Loucy (cell line): Measurements from ENCODE around the gene ADORA2A.

Source experiments
- H2AFZ ChIP-seq: fragments of 200-600 bp; sonication (generic); 2 replicates; pipeline ENCODE4 v1.6.0; 2016; ENCODE audit warnings: antibody characterized with exemption, mild to moderate bottlenecking, low read length, moderate library complexity
- H3F3A ChIP-seq: fragments of 200-600 bp; 2 replicates; pipeline ENCODE4 v1.6.0; 2016; ENCODE audit warnings: antibody characterized with exemption, low read depth, mild to moderate bottlenecking
- H3K27me3 ChIP-seq: fragments of 200-600 bp; sonication (generic); 2 replicates; pipeline ENCODE4 v1.6.1; 2014; ENCODE audit warnings: low read length, mild to moderate bottlenecking; ENCODE audit not compliant: insufficient read depth, poor library complexity, severe bottlenecking
- H3K36me3 ChIP-seq: fragments of 200-600 bp; sonication (generic); 2 replicates; pipeline ENCODE4 v1.6.1; 2016; ENCODE audit warnings: low read length; ENCODE audit not compliant: insufficient read depth
- H3K4me1 ChIP-seq: fragments of 200-600 bp; sonication (generic); 2 replicates; pipeline ENCODE4 v1.5.1; 2014; ENCODE audit warnings: low read length, mild to moderate bottlenecking; ENCODE audit not compliant: insufficient read depth, poor library complexity, severe bottlenecking
- H3K4me2 ChIP-seq: fragments of 200-600 bp; sonication (generic); 2 replicates; pipeline ENCODE4 v1.6.0; 2014; ENCODE audit warnings: antibody characterized with exemption, low read length, low read depth, mild to moderate bottlenecking; ENCODE audit not compliant: poor library complexity, severe bottlenecking
- H3K4me3 ChIP-seq: fragments of 200-600 bp; sonication (generic); 2 replicates; pipeline ENCODE4 v1.5.1; 2014; ENCODE audit warnings: low read length, mild to moderate bottlenecking, mixed read lengths; ENCODE audit not compliant: poor library complexity, severe bottlenecking
- H3K79me2 ChIP-seq: fragments of 200-600 bp; sonication (generic); 2 replicates; pipeline ENCODE4 v1.6.1; 2014; ENCODE audit warnings: low read length; ENCODE audit not compliant: insufficient read depth
- H3K9ac ChIP-seq: fragments of 200-600 bp; sonication (generic); 2 replicates; pipeline ENCODE4 v1.6.0; 2014; ENCODE audit warnings: mild to moderate bottlenecking, low read depth, low read length, moderate library complexity; ENCODE audit not compliant: poor library complexity, severe bottlenecking
- H3K9me2 ChIP-seq: fragments of 200-600 bp; sonication (generic); replicated peaks from 2 replicates; pipeline ENCODE4 v1.6.1; 2016; ENCODE audit warnings: low read depth, low read length, mixed read lengths
- H3K9me3 ChIP-seq: fragments of 200-600 bp; sonication (generic); 2 replicates; pipeline ENCODE4 v1.6.1; 2014; ENCODE audit warnings: mild to moderate bottlenecking, antibody characterized with exemption, low read length, low read depth; ENCODE audit not compliant: insufficient read depth
- H4K20me1 ChIP-seq: fragments of 200-600 bp; sonication (generic); 2 replicates; pipeline ENCODE4 v1.6.0; 2014; ENCODE audit warnings: antibody characterized with exemption, low read length, mild to moderate bottlenecking; ENCODE audit not compliant: insufficient read depth, poor library complexity, severe bottlenecking
- EZH2phosphoT487 ChIP-seq: fragments of 200-600 bp; IDR thresholded peaks from 2 replicates; pipeline ENCODE4 v1.6.1; 2018; ENCODE audit warnings: antibody characterized with exemption, mild to moderate bottlenecking, moderate library complexity, borderline replicate concordance
- TF ChIP-seq, protein P1 (sequence below): fragments of 200-600 bp; sonication (generic); conservative IDR thresholded peaks from 2 replicates; pipeline ENCODE4 v1.5.1; 2014; ENCODE audit warnings: mild to moderate bottlenecking, antibody characterized with exemption, low read length

Gene ADORA2A

DNA sequence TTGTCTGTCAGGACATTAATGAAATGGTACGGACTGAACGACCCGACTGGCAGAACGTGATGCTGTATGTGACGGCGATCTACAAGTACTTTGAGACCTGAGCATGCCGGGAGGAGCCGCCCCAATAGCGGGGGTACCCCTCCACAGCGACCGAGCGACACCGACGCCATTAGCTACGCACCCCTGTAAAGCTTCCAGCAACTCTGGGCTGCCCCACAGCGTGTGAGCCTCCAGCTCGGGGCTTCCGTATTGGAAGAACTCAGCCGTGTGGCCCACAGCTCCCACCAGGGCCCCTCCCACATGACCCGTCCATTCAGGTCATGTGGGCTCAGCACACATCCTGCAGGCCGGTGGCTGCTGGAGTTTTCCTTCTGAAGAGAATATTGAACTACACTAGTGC lies 12.9 kb upstream of the ADORA2A start:
- Histone ChIP-seq H3K36me3 (peaks cover 60% of the 10 kb centered on the region; the same call in 1 of the 2 replicates), H3K9me2 (no peaks in the 10 kb centered on the region), H4K20me1 (no peaks in the 10 kb centered on the region), H2AFZ (no peak overlapping the region), H3K4me2 (no peak overlapping the region), H3K9ac (no peak overlapping the region), H3K4me3 (no peak overlapping the region), H3K4me1 (peaks cover 8% of the 10 kb centered on the region), H3K9me3 (no peaks in the 10 kb centered on the region), H3F3A (no peaks in the 10 kb centered on the region), H3K27me3 (no peaks in the 10 kb centered on the region), H3K79me2 (no peaks in the 10 kb centered on the region)
- no peak for TF ChIP-seq EZH2phosphoT487
- TF ChIP-seq, protein P1, sequence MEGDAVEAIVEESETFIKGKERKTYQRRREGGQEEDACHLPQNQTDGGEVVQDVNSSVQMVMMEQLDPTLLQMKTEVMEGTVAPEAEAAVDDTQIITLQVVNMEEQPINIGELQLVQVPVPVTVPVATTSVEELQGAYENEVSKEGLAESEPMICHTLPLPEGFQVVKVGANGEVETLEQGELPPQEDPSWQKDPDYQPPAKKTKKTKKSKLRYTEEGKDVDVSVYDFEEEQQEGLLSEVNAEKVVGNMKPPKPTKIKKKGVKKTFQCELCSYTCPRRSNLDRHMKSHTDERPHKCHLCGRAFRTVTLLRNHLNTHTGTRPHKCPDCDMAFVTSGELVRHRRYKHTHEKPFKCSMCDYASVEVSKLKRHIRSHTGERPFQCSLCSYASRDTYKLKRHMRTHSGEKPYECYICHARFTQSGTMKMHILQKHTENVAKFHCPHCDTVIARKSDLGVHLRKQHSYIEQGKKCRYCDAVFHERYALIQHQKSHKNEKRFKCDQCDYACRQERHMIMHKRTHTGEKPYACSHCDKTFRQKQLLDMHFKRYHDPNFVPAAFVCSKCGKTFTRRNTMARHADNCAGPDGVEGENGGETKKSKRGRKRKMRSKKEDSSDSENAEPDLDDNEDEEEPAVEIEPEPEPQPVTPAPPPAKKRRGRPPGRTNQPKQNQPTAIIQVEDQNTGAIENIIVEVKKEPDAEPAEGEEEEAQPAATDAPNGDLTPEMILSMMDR = no peak

DNA sequence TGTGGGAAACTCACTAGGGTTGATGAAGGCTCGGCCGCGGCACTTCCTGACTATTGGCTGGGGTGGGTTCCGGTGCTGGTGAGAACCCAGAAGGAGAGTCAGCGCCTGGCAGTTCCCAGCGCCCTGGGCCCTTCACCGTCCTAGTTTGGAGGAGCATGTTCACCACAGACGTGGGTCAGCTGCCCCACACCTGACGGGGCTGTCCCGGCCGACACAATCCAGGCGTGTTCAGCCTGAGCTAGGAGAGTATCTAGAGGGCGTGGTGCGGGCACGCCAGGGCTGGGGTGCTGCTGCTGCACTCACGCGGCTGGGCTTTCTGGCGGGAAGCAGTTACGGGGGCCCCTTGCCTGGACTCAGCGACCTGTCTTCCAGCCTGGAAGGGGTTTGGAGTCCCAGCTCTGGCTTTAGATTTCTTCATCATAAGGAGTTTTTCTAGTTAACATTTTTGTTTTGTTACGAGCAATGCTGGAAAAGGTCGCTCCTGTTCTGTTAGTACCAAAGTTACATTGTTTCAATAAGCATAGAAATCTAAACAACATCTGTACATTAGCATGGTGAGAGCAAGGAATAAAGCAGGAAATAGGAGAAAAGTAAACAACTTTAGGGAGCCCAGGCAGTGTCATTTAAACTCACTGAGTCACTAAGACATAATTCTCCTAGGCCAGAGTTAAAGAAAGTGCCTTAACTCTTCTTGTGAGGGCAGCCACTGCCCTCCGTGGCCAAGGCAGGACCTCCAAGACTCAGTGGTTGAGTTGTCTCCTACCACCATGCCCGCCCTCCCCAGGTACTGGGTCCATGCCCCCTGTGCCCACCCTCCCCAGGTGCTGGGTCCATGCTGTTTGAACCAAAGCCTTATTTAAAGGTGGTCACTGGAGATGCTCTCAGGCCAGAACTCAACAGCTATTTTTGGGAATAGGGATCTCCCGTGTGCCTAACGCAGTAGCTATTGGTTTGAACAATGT lies 12.1 kb upstream of the ADORA2A start:
- Histone ChIP-seq H3K9ac (no peak overlapping the region), H3K9me2 (no peaks in the 10 kb centered on the region), H3K4me3 (no peak overlapping the region), H2AFZ (no peak overlapping the region), H3K79me2 (no peaks in the 10 kb centered on the region), H3K4me1 (peaks cover 1% of the 10 kb centered on the region), H3K27me3 (no peaks in the 10 kb centered on the region), H3K36me3 (peaks cover 60% of the 10 kb centered on the region; the same call in 1 of the 2 replicates), H3F3A (no peaks in the 10 kb centered on the region), H3K9me3 (no peaks in the 10 kb centered on the region), H4K20me1 (no peaks in the 10 kb centered on the region), H3K4me2 (no peak overlapping the region)
- TF ChIP-seq, protein P1 = no peak
- TF ChIP-seq EZH2phosphoT487 = no peak

DNA sequence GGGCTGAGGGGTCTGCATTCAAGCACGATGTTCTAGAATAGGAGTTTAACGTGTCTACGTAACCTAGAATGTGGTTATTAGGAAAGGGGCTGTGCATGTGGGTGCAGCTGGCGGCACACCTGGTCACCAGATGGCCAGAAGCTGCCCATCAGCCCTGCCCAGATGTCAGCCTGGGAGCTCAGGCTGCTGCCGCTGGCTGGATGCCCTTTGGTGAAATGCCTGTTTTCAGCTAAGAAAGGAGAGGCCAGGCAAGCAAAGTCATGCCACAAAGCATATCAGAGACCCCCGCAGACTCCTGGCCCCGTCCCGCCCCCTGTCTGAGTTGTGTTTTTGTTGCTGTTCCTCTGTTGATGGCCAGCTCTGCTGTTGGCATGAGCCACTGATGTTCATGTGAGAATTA lies 11.3 kb upstream of the ADORA2A start:
- H2AFZ ChIP-seq = no peak overlapping the region
- H3K4me1 ChIP-seq = no peaks in the 10 kb centered on the region
- H3K4me2 ChIP-seq = no peak overlapping the region
- H3K9me3 ChIP-seq = no peaks in the 10 kb centered on the region
- no peaks in the 10 kb centered on the region for H3K9me2 ChIP-seq
- no peaks in the 10 kb centered on the region for H3F3A ChIP-seq
- H3K9ac ChIP-seq = no peak overlapping the region
- no peaks in the 10 kb centered on the region for H3K27me3 ChIP-seq
- TF ChIP-seq, protein P1 = no peak
- TF ChIP-seq EZH2phosphoT487 = no peak
- no peaks in the 10 kb centered on the region for H4K20me1 ChIP-seq
- peaks cover 60% of the 10 kb centered on the region; the same call in 1 of the 2 replicates for H3K36me3 ChIP-seq
- no peaks in the 10 kb centered on the region for H3K79me2 ChIP-seq
- no peak overlapping the region for H3K4me3 ChIP-seq
